ENCODE results near the gene XRCC3. TPM values are rescaled to one million over a fixed set of nuclear protein-coding genes. Genes with fewer than 3 reads are reported as not detected.
A peak's percentile ranks its signal among the peaks of the same experiment; 100 is the strongest.

XRCC3 gene
- total RNA-seq, 1 donor from 2014 or later: 5.7 TPM

GRCh38 chr14:103738701-103739451 lies 23.6 kb upstream of the XRCC3 start:
- no peak for DNase-seq (ENCODE audit: low read depth)

- DNase-seq (ENCODE audit: low read depth): no peak
Observed at GRCh38 chr14:103738166-103738565, 22.9 kb upstream of the XRCC3 start.

- DNase-seq (ENCODE audit: low read depth): no peak
Observed at GRCh38 chr14:103737432-103738045, 22.3 kb upstream of the XRCC3 start.

GRCh38 chr14:103736546-103737431 lies 21.5 kb upstream of the XRCC3 start:
- no peak for DNase-seq (ENCODE audit: low read depth)

- DNase-seq (ENCODE audit: low read depth): no peak
Observed at GRCh38 chr14:103735815-103736545, 20.7 kb upstream of the XRCC3 start.

GRCh38 chr14:103735439-103735814 lies 20.2 kb upstream of the XRCC3 start:
- DNase-seq (ENCODE audit: low read depth): no peak

GRCh38 chr14:103735022-103735421 lies 19.8 kb upstream of the XRCC3 start:
- DNase-seq (ENCODE audit: low read depth): no peak

- no peak for DNase-seq (ENCODE audit: low read depth)
Observed at GRCh38 chr14:103734081-103734888, 19.0 kb upstream of the XRCC3 start.

GRCh38 chr14:103733651-103734050 lies 18.4 kb upstream of the XRCC3 start:
- DNase-seq (ENCODE audit: low read depth): peak; percentile 47

- DNase-seq (ENCODE audit: low read depth): no peak
Observed at GRCh38 chr14:103732868-103733620, 17.8 kb upstream of the XRCC3 start.

GRCh38 chr14:103731916-103732867 lies 16.9 kb upstream of the XRCC3 start:
- DNase-seq (ENCODE audit: low read depth): no peak

- no peak for DNase-seq (ENCODE audit: low read depth)
Observed at GRCh38 chr14:103731481-103731880, 16.2 kb upstream of the XRCC3 start.

- DNase-seq (ENCODE audit: low read depth): no peak
Observed at GRCh38 chr14:103730490-103731035, 15.3 kb upstream of the XRCC3 start.

GRCh38 chr14:103729496-103730448 lies 14.5 kb upstream of the XRCC3 start:
- DNase-seq (ENCODE audit: low read depth): no peak

- DNase-seq (ENCODE audit: low read depth): no peak
Observed at GRCh38 chr14:103728721-103729120, 13.5 kb upstream of the XRCC3 start.

GRCh38 chr14:103728141-103728540 lies 12.9 kb upstream of the XRCC3 start:
- DNase-seq (ENCODE audit: low read depth): no peak

- DNase-seq (ENCODE audit: low read depth): no peak
Observed at GRCh38 chr14:103727313-103727980, 12.2 kb upstream of the XRCC3 start.
